CD14-positive monocyte (primary cell): Measurements from ENCODE around the gene TFAP2D. TPM values are rescaled to one million over a fixed set of nuclear protein-coding genes. Genes with fewer than 3 reads are reported as not detected.

Experiments used
- DNase-seq, 3 donors: peaks; one replicate each; pipeline ENCODE4 v3.0.0-alpha.2; 2011 to 2022
- H2AFZ ChIP-seq: 2 replicates; pipeline ENCODE4 v1.6.0; 2012; ENCODE audit warnings: mild to moderate bottlenecking, low read depth, low read length, inconsistent platforms; ENCODE audit not compliant: insufficient read depth, poor library complexity, severe bottlenecking
- H3K27ac ChIP-seq, 2 donors: 1 replicate in 1 of 2; 2 replicates in 1 of 2; pipeline ENCODE4 v1.5.1; 2012 to 2013; ENCODE audit warnings: low read length in 2 of 2, control low read depth in 1 of 2, inconsistent platforms in 1 of 2, low read depth in 1 of 2, mild to moderate bottlenecking in 1 of 2
- H3K27me3 ChIP-seq, 2 donors: one replicate each; pipeline versions ENCODE4 v1.6.0 to v1.6.1; 2011 to 2013; ENCODE audit warnings: low read length in 2 of 2; ENCODE audit not compliant: control insufficient read depth in 2 of 2, insufficient read depth in 2 of 2
- H3K36me3 ChIP-seq, 2 donors: replicated peaks in 1 of 2; 1 replicate in 1 of 2; 2 replicates in 1 of 2; pipeline versions ENCODE4 v1.5.1 to v1.6.1; 2012 to 2013; ENCODE audit warnings: low read length in 2 of 2, control low read depth in 1 of 2, inconsistent platforms in 1 of 2, mild to moderate bottlenecking in 1 of 2; ENCODE audit not compliant: insufficient read depth in 2 of 2, control insufficient read depth in 1 of 2
- H3K4me1 ChIP-seq, 2 donors: 1 replicate in 1 of 2; 2 replicates in 1 of 2; pipeline versions ENCODE4 v1.5.1 to v1.6.1; 2012 to 2013; ENCODE audit warnings: low read length in 2 of 2, control low read depth in 1 of 2, inconsistent platforms in 1 of 2, mild to moderate bottlenecking in 1 of 2, moderate library complexity in 1 of 2; ENCODE audit not compliant: insufficient read depth in 2 of 2, control insufficient read depth in 1 of 2
- H3K4me2 ChIP-seq: replicated peaks from 2 replicates; pipeline ENCODE3; 2012; ENCODE audit warnings: low read length, moderate library complexity, mild to moderate bottlenecking; ENCODE audit not compliant: poor library complexity, severe bottlenecking; ENCODE audit errors: extremely low read depth
- H3K4me3 ChIP-seq, 3 experiments: fragments of 200-600 bp in 1 of 3; sonication (generic) in 1 of 3; replicated peaks in 1 of 3; 1 replicate in 2 of 3; 2 replicates in 1 of 3; pipeline ENCODE4 v1.5.1; 2011 to 2013; ENCODE audit warnings: low read length in 3 of 3, mild to moderate bottlenecking in 3 of 3, control low read depth in 2 of 3, low read depth in 2 of 3, inconsistent platforms in 1 of 3, moderate library complexity in 1 of 3
- H3K79me2 ChIP-seq: 2 replicates; pipeline ENCODE4 v1.6.0; 2012; ENCODE audit warnings: mild to moderate bottlenecking, control low read depth, inconsistent platforms, low read length, moderate library complexity; ENCODE audit not compliant: insufficient read depth
- H3K9ac ChIP-seq: 2 replicates; pipeline ENCODE4 v1.6.0; 2017; ENCODE audit warnings: low read length, mild to moderate bottlenecking; ENCODE audit not compliant: insufficient read depth, poor library complexity, severe bottlenecking
- H3K9me3 ChIP-seq, 2 donors: replicated peaks in 1 of 2; 1 replicate in 1 of 2; 2 replicates in 1 of 2; pipeline versions ENCODE4 v1.5.1 to v1.6.1; 2012 to 2013; ENCODE audit warnings: low read length in 2 of 2, control low read depth in 1 of 2; ENCODE audit not compliant: control insufficient read depth in 1 of 2, insufficient read depth in 1 of 2
- H4K20me1 ChIP-seq: 2 replicates; pipeline ENCODE4 v1.6.0; 2012; ENCODE audit warnings: mild to moderate bottlenecking, low read length, control low read depth, moderate library complexity; ENCODE audit not compliant: insufficient read depth
- H3K27ac Mint-ChIP-seq, 7 donors: one replicate each; pipeline ENCODE4 v1.8.0; 2020; ENCODE audit warnings: mild to moderate bottlenecking in 7 of 7, mixed read lengths in 7 of 7, moderate library complexity in 6 of 7, inconsistent platforms in 2 of 7
- H3K27me3 Mint-ChIP-seq, 3 donors: one replicate each; pipeline ENCODE4 v1.8.0; 2021 to 2022; ENCODE audit warnings: low read depth in 3 of 3, mild to moderate bottlenecking in 3 of 3, mixed read lengths in 3 of 3, moderate library complexity in 3 of 3, inconsistent platforms in 1 of 3
- H3K36me3 Mint-ChIP-seq, 2 donors: one replicate each; pipeline ENCODE4 v1.8.0; 2020; ENCODE audit warnings: mixed read lengths in 2 of 2, inconsistent platforms in 1 of 2, mild to moderate bottlenecking in 1 of 2
- H3K4me1 Mint-ChIP-seq: one replicate; pipeline ENCODE4 v1.8.0; 2020; ENCODE audit warnings: mild to moderate bottlenecking, mixed read lengths
- H3K4me3 Mint-ChIP-seq, 2 donors: one replicate each; pipeline ENCODE4 v1.8.0; 2020; ENCODE audit warnings: mild to moderate bottlenecking in 2 of 2, mixed read lengths in 2 of 2, moderate library complexity in 1 of 2
- H3K9me3 Mint-ChIP-seq, 7 donors: one replicate each; pipeline ENCODE4 v1.8.0; 2020 to 2022; ENCODE audit warnings: mixed read lengths in 7 of 7, mild to moderate bottlenecking in 6 of 7, moderate library complexity in 6 of 7, inconsistent platforms in 2 of 7
- WGBS: methylation state at CpG from one replicate; pipeline ENCODE4 v1.1.5; 2013; ENCODE audit warnings: missing lambda C conversion rate; ENCODE audit not compliant: insufficient coverage; 5-methylcytosine and 5-hydroxymethylcytosine counted together
- intact Hi-C, 2 donors: fragments of 100-400 bp; cut with micrococcal nuclease; formaldehyde crosslinking; loops; one replicate each; pipeline versions ENCODE4 v1.15.0 to v1.15.1; 2023
- polyA plus RNA-seq, 3 donors: library from polyadenylated mRNA; depleted of rRNA in 1 of 3; unstranded in 2 of 3; stranded (reverse) in 1 of 3; fragments of 300-500 nt in 2 of 3; fragments of >200 nt in 1 of 3; fragmentation: Illumina TruSeq in 2 of 3; gene quantifications; 1 replicate in 2 of 3; 2 replicates in 1 of 3; pipeline ENCODE4 v1.2.3, GENCODE V29; 2012 to 2021
- TF ChIP-seq, protein P1 (sequence below): fragments of 200-600 bp; IDR thresholded peaks from one replicate; pipeline ENCODE4 v1.8.0; 2022; ENCODE audit warnings: antibody characterized with exemption, mild to moderate bottlenecking

Gene TFAP2D
- polyA plus RNA-seq, 3 donors, result not detected

DNA sequence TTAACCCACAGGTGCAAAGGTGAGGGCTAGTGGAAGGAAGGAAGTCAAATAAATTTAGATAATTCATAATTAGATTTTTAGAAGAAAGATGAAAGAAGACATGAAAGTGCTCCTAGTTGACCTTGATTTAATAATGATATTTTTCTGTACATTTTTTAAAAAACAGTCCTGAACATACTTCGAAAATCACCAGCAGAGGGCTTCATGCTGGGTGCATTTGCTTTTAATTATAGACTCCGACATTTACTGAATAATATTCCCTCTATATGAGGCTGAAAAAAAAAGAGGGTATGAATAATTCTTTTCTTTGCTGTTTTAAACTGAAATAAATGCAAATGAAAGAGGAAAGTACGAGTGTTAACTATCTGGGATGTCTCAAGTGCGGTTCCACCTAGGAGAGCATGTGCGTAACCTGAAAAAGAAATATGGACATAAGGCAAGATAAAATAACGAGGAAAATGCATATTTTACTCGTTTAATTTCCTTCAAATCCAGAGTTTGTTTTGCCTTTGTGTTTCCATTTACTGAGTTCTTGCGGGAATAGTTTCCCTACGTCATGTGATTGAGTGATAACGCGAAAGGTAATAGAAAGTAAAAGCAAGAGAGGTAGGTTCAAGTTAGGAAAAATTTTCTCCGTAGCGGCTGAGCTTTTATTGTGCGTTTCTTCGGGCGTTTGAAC is 102.2 kb downstream of the TFAP2D start:
- no CpG with 5 or more reads among the region's 16 CpGs for WGBS
- TF ChIP-seq, protein P1, sequence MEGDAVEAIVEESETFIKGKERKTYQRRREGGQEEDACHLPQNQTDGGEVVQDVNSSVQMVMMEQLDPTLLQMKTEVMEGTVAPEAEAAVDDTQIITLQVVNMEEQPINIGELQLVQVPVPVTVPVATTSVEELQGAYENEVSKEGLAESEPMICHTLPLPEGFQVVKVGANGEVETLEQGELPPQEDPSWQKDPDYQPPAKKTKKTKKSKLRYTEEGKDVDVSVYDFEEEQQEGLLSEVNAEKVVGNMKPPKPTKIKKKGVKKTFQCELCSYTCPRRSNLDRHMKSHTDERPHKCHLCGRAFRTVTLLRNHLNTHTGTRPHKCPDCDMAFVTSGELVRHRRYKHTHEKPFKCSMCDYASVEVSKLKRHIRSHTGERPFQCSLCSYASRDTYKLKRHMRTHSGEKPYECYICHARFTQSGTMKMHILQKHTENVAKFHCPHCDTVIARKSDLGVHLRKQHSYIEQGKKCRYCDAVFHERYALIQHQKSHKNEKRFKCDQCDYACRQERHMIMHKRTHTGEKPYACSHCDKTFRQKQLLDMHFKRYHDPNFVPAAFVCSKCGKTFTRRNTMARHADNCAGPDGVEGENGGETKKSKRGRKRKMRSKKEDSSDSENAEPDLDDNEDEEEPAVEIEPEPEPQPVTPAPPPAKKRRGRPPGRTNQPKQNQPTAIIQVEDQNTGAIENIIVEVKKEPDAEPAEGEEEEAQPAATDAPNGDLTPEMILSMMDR, result no peak
- Mint-ChIP-seq H3K4me3 (peak overlapping the region; percentile 79 to 94), H3K9me3 (peaks cover 0 to 4% (median 2%) of the 10 kb centered on the region in 7 donors), H3K27me3 (peaks cover 50 to 66% (median 52%) of the 10 kb centered on the region in 3 donors), H3K36me3 (peaks cover 0 to 2% of the 10 kb centered on the region in 2 donors), H3K27ac (no peak overlapping the region), H3K4me1 (peaks cover 19% of the 10 kb centered on the region)
- H4K20me1 ChIP-seq, result no peaks in the 10 kb centered on the region
- H2AFZ ChIP-seq, result peak overlapping the region; percentile 78
- H3K4me2 ChIP-seq, result peak overlapping the region; percentile 82
- intact Hi-C loops, result loop anchor here (5.0 to 10.0 kb wide), 5 partner anchors 537 to 1449 kb away; no protein-coding TSS in a partner anchor
- H3K27me3 ChIP-seq, result peaks cover 42 to 60% of the 10 kb centered on the region in 2 donors
- peak overlapping the region; percentile 68 for H3K9ac ChIP-seq
- peak overlapping the region; percentile 45 to 81 (median 63) for H3K4me3 ChIP-seq
- peaks cover 0 to 10% of the 10 kb centered on the region in 2 donors for H3K9me3 ChIP-seq
- no peaks in the 10 kb centered on the region for H3K36me3 ChIP-seq
- H3K4me1 ChIP-seq, result peaks cover 4 to 5% of the 10 kb centered on the region in 2 donors
- no peak overlapping the region for H3K27ac ChIP-seq
- no peaks in the 10 kb centered on the region for H3K79me2 ChIP-seq
- DNase-seq, result no peak

DNA sequence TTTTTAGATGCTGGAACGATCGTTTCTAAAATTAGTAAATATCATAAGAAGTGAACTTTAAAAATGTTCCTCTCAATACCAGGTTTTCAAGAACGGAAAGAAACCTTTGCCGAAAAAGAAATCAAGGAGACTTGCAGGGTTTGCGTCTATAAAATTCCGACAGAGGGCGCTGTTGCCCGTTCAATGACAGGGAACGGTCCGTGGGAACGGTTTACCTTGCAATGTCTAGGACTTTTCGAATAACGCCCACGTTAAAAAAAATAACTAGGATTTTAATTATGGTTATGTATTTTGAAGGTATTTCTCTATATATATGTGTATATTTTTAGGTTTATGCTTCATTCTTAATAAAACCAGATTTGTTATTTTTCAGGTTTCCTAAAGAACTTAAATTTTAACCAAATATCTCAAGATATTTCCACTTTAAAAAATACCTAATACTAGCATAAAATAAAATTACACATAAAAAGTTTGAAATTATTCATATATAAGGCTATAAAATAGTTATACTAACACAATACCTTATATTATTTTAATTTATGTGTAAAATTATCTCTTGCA is 102.9 kb downstream of the TFAP2D start:
- Histone ChIP-seq H3K36me3 (no peaks in the 10 kb centered on the region), H3K9me3 (peaks cover 0 to 11% of the 10 kb centered on the region in 2 donors), H2AFZ (peak overlapping the region; percentile 78), H3K4me3 (peak overlapping the region; percentile 45 to 81 (median 63)), H3K27ac (no peak overlapping the region), H3K27me3 (peaks cover 48 to 66% of the 10 kb centered on the region in 2 donors), H4K20me1 (no peaks in the 10 kb centered on the region), H3K79me2 (no peaks in the 10 kb centered on the region), H3K9ac (peak overlapping the region; percentile 68), H3K4me2 (peak overlapping the region; percentile 82), H3K4me1 (peaks cover 4 to 5% of the 10 kb centered on the region in 2 donors)
- no peak overlapping the region for H3K27ac Mint-ChIP-seq
- TF ChIP-seq, protein P1, result peak; percentile 90
- peaks cover 21% of the 10 kb centered on the region for H3K4me1 Mint-ChIP-seq
- H3K4me3 Mint-ChIP-seq, result peak overlapping the region; percentile 79 to 94
- intact Hi-C loops, result loop anchor here (5.0 to 10.0 kb wide), 5 partner anchors 536 to 1449 kb away; no protein-coding TSS in a partner anchor
- peaks cover 0 to 3% of the 10 kb centered on the region in 2 donors for H3K36me3 Mint-ChIP-seq
- H3K27me3 Mint-ChIP-seq, result peaks cover 53 to 72% (median 58%) of the 10 kb centered on the region in 3 donors
- WGBS, result 0% methylated on average over 3 of the region's 14 CpGs
- H3K9me3 Mint-ChIP-seq, result peaks cover 0 to 4% (median 2%) of the 10 kb centered on the region in 7 donors
- peak; percentile 40 to 59 (median 57) for DNase-seq
